ENCODE measurements around the gene LIMS4.
"Not testable (repeated sequence)": the region's sequence is repeated elsewhere in the genome, so short reads cannot be mapped to it uniquely, and the experiment has no call there.

LIMS4 gene

GRCh38 chr2:110450951-110451350 is 21.7 kb downstream of the LIMS4 start:
- not testable (repeated sequence) for DNase-seq (ENCODE audit: low read depth in 2 of 2)

GRCh38 chr2:110449127-110449947 is 23.3 kb downstream of the LIMS4 start:
- DNase-seq (ENCODE audit: low read depth in 2 of 2), result not testable (repeated sequence)

- DNase-seq (ENCODE audit: low read depth in 2 of 2), result not testable (repeated sequence)
These were observed 26.0 kb downstream of the LIMS4 start for GRCh38 chr2:110446644-110447043.

GRCh38 chr2:110443305-110444005 is 29.2 kb downstream of the LIMS4 start:
- not testable (repeated sequence) for DNase-seq (ENCODE audit: low read depth in 2 of 2)

- not testable (repeated sequence) for DNase-seq (ENCODE audit: low read depth in 2 of 2)
These were observed 30.7 kb downstream of the LIMS4 start for GRCh38 chr2:110441905-110442304.

GRCh38 chr2:110434565-110434964 is 38.1 kb downstream of the LIMS4 start:
- DNase-seq (ENCODE audit: low read depth in 2 of 2), result not testable (repeated sequence)

- DNase-seq (ENCODE audit: low read depth in 2 of 2), result not testable (repeated sequence)
These were observed 46.9 kb downstream of the LIMS4 start for GRCh38 chr2:110425725-110426124.

GRCh38 chr2:110424421-110424820 is 48.2 kb downstream of the LIMS4 start:
- not testable (repeated sequence) for DNase-seq (ENCODE audit: low read depth in 2 of 2)

- DNase-seq (ENCODE audit: low read depth in 2 of 2), result not testable (repeated sequence)
These were observed 49.0 kb downstream of the LIMS4 start for GRCh38 chr2:110423574-110423962.

GRCh38 chr2:110422852-110423573 is 49.6 kb downstream of the LIMS4 start:
- not testable (repeated sequence) for DNase-seq (ENCODE audit: low read depth in 2 of 2)

GRCh38 chr2:110420641-110421354 is 51.8 kb downstream of the LIMS4 start:
- DNase-seq (ENCODE audit: low read depth in 2 of 2), result not testable (repeated sequence)

GRCh38 chr2:110407142-110407541 is 65.5 kb downstream of the LIMS4 start:
- not testable (repeated sequence) for DNase-seq (ENCODE audit: low read depth in 2 of 2)

- DNase-seq (ENCODE audit: low read depth in 2 of 2), result not testable (repeated sequence)
These were observed 67.6 kb downstream of the LIMS4 start for GRCh38 chr2:110404988-110405387.

- not testable (repeated sequence) for DNase-seq (ENCODE audit: low read depth in 2 of 2)
These were observed 68.4 kb downstream of the LIMS4 start for GRCh38 chr2:110404246-110404645.

- DNase-seq (ENCODE audit: low read depth in 2 of 2), result not testable (repeated sequence)
These were observed 71.5 kb downstream of the LIMS4 start for GRCh38 chr2:110401001-110401618.

GRCh38 chr2:110399378-110399777 is 73.2 kb downstream of the LIMS4 start:
- not testable (repeated sequence) for DNase-seq (ENCODE audit: low read depth in 2 of 2)

- DNase-seq (ENCODE audit: low read depth in 2 of 2), result not testable (repeated sequence)
These were observed 76.6 kb downstream of the LIMS4 start for GRCh38 chr2:110395990-110396389.

All from fibroblast of skin of left quadriceps (primary cell).